Smooth muscle cell of the brain vasculature (primary cell): Measurements from ENCODE around the gene UNCX.

Experiments
- DNase-seq: peaks from one replicate; pipeline ENCODE4 v3.0.0-alpha.2; 2012; ENCODE audit warnings: low read depth, low spot score

The UNCX gene

GRCh38 chr7:1218541-1219165, 14.0 kb upstream of the UNCX start:
- DNase-seq, result no peak

- DNase-seq, result no peak
Observed at GRCh38 chr7:1219498-1219897, 13.2 kb upstream of the UNCX start.

- no peak for DNase-seq
Observed at GRCh38 chr7:1220000-1220726, 12.5 kb upstream of the UNCX start.

- DNase-seq, result no peak
Observed at GRCh38 chr7:1220977-1221745, 11.5 kb upstream of the UNCX start.

- no peak for DNase-seq
Observed at GRCh38 chr7:1223196-1223981, 9.3 kb upstream of the UNCX start.

GRCh38 chr7:1224086-1224716, 8.5 kb upstream of the UNCX start:
- DNase-seq, result no peak

- DNase-seq, result no peak
Observed at GRCh38 chr7:1225030-1225429, 7.6 kb upstream of the UNCX start.

GRCh38 chr7:1225441-1226185, 7.1 kb upstream of the UNCX start:
- DNase-seq, result no peak

- DNase-seq, result no peak
Observed at GRCh38 chr7:1226186-1226901, 6.3 kb upstream of the UNCX start.

- no peak for DNase-seq
Observed at GRCh38 chr7:1227071-1227804, 5.4 kb upstream of the UNCX start.

- DNase-seq, result no peak
Observed at GRCh38 chr7:1227814-1228544, 4.7 kb upstream of the UNCX start.

GRCh38 chr7:1228545-1229201, 4.0 kb upstream of the UNCX start:
- no peak for DNase-seq

GRCh38 chr7:1229202-1229947, 3.3 kb upstream of the UNCX start:
- DNase-seq, result no peak

GRCh38 chr7:1229956-1230355, 2.7 kb upstream of the UNCX start:
- DNase-seq, result no peak

- no peak for DNase-seq
Observed at GRCh38 chr7:1230411-1231213, 2.1 kb upstream of the UNCX start.

- no peak for DNase-seq
Observed at GRCh38 chr7:1231214-1232102, 1.2 kb upstream of the UNCX start.
